Activated CD4-positive, CD25-positive, alpha-beta regulatory T cell treated with anti-CD3 and anti-CD28 coated beads, Interleukin-2, amount 50 U/mL, for 16 hours (primary cell): ENCODE measurements around the gene RAMP3.

Experiments used
- DNase-seq: peaks from one replicate; pipeline ENCODE4 v3.0.0-alpha.2; 2020; ENCODE audit warnings: low read depth, low spot score

Gene RAMP3

GRCh38 chr7:45221896-45222604, 64.5 kb downstream of the RAMP3 start:
- no peak for DNase-seq

GRCh38 chr7:45223078-45223477, 65.5 kb downstream of the RAMP3 start:
- DNase-seq, result no peak

GRCh38 chr7:45223728-45224630, 66.4 kb downstream of the RAMP3 start:
- DNase-seq, result no peak

GRCh38 chr7:45224832-45225231, 67.2 kb downstream of the RAMP3 start:
- DNase-seq, result no peak

GRCh38 chr7:45225311-45225947, 67.8 kb downstream of the RAMP3 start:
- no peak for DNase-seq

GRCh38 chr7:45225948-45226335, 68.4 kb downstream of the RAMP3 start:
- no peak for DNase-seq

GRCh38 chr7:45229156-45229920, 71.7 kb downstream of the RAMP3 start:
- DNase-seq, result no peak

- DNase-seq, result no peak
Observed at GRCh38 chr7:45230083-45230482, 72.5 kb downstream of the RAMP3 start.

- no peak for DNase-seq
Observed at GRCh38 chr7:45230611-45231165, 73.1 kb downstream of the RAMP3 start.

- no peak for DNase-seq
Observed at GRCh38 chr7:45233249-45233775, 75.7 kb downstream of the RAMP3 start.
